Endothelial cell of umbilical vein (primary cell): ENCODE measurements around the gene MYCL. TPM values are rescaled to one million over a fixed set of nuclear protein-coding genes. Genes with fewer than 3 reads are reported as not detected.

Experiments used
- BruUV-seq: library from RNA; stranded (reverse); fragments of 400-500 nt; replicated peaks from 2 replicates; lab custom pipeline; 2021; lab: Mats Ljungman, UMichigan
- CTCF ChIA-PET: fragments of 300-600, 350-600 bp; sonication (Branson Sonifier 250); formaldehyde crosslinking; loops from one replicate; lab custom pipeline; 2021; ENCODE audit warnings: antibody characterized with exemption, inconsistent platforms; lab: Charles Lee
- POLR2A ChIA-PET: fragments of 300-600, 350-600 bp; sonication (Branson Sonifier 250); formaldehyde crosslinking; loops from one replicate; lab custom pipeline; 2021; ENCODE audit warnings: antibody characterized with exemption, inconsistent platforms; lab: Charles Lee
- DNase-seq: peaks from one replicate; pipeline ENCODE4 v3.0.0-alpha.2; 2011; ENCODE audit warnings: low read depth, low spot score
- FAIRE-seq: peaks from 2 replicates; lab custom pipeline; 2011; peaks lifted over from hg19 to GRCh38; lab: Jason Lieb, UNC
- H2AFZ ChIP-seq: 2 replicates; pipeline ENCODE4 v1.6.0; 2012; ENCODE audit warnings: low read depth, low read length, control low read depth, inconsistent platforms
- H3K27ac ChIP-seq: 2 replicates; pipeline ENCODE4 v1.5.1; 2011; ENCODE audit warnings: low read depth, mild to moderate bottlenecking, control low read depth, low read length, moderate library complexity; ENCODE audit not compliant: insufficient read depth
- H3K27me3 ChIP-seq, 2 experiments: 2 replicates each; pipeline versions ENCODE4 v1.6.0 to v1.6.1; 2011; ENCODE audit warnings: low read length in 2 of 2, mixed read lengths in 1 of 2; ENCODE audit not compliant: control insufficient read depth in 2 of 2, insufficient read depth in 2 of 2
- H3K36me3 ChIP-seq, 2 experiments: 2 replicates in 1 of 2; 3 replicates in 1 of 2; pipeline ENCODE4 v1.5.1; 2011; ENCODE audit warnings: low read length in 2 of 2, mild to moderate bottlenecking in 1 of 2, moderate library complexity in 1 of 2; ENCODE audit not compliant: control insufficient read depth in 2 of 2, insufficient read depth in 2 of 2; ENCODE audit errors: extremely low read depth in 1 of 2
- H3K4me1 ChIP-seq: 3 replicates; pipeline ENCODE4 v1.5.1; 2011; ENCODE audit warnings: mild to moderate bottlenecking, low read length; ENCODE audit not compliant: control insufficient read depth, insufficient read depth; ENCODE audit errors: extremely low read depth
- H3K4me2 ChIP-seq: 2 replicates; pipeline ENCODE4 v1.6.1; 2011; ENCODE audit warnings: low read length, control low read depth, mixed read lengths; ENCODE audit not compliant: insufficient read depth
- H3K4me3 ChIP-seq, 3 experiments: fragments of 200-600 bp in 1 of 3; sonication (generic), shearing (Covaris generic) in 1 of 3; replicated peaks in 1 of 3; 2 replicates each; pipeline ENCODE4 v1.5.1; 2011 to 2016; ENCODE audit warnings: control low read depth in 3 of 3, low read length in 3 of 3, mild to moderate bottlenecking in 2 of 3, inconsistent platforms in 1 of 3, low read depth in 1 of 3, moderate library complexity in 1 of 3; ENCODE audit not compliant: insufficient read depth in 1 of 3
- H3K79me2 ChIP-seq: 2 replicates; pipeline ENCODE4 v1.6.0; 2012; ENCODE audit warnings: low read length, inconsistent platforms; ENCODE audit not compliant: control insufficient read depth, insufficient read depth
- H3K9ac ChIP-seq: replicated peaks from 2 replicates; pipeline ENCODE3; 2011; ENCODE audit warnings: low read length, control low read depth; ENCODE audit not compliant: insufficient read depth; ENCODE audit errors: extremely low read depth
- H3K9me1 ChIP-seq: replicated peaks from 3 replicates; pipeline ENCODE4 v1.6.0; 2011; ENCODE audit warnings: mild to moderate bottlenecking, low read length; ENCODE audit not compliant: control insufficient read depth, insufficient read depth; ENCODE audit errors: extremely low read depth
- H3K9me3 ChIP-seq: replicated peaks from 2 replicates; pipeline ENCODE4 v1.5.1; 2012; ENCODE audit warnings: low read length, inconsistent platforms; ENCODE audit not compliant: control insufficient read depth, insufficient read depth
- H4K20me1 ChIP-seq: replicated peaks from 2 replicates; pipeline ENCODE3; 2011; ENCODE audit warnings: mild to moderate bottlenecking, low read length; ENCODE audit not compliant: control insufficient read depth, insufficient read depth; ENCODE audit errors: extremely low read depth
- EZH2 ChIP-seq: IDR thresholded peaks from 2 replicates; pipeline ENCODE4 v1.6.1; 2012; ENCODE audit warnings: borderline replicate concordance, low read depth, mild to moderate bottlenecking, moderate library complexity, low read length, inconsistent platforms; ENCODE audit not compliant: severe bottlenecking
- FOS ChIP-seq: IDR thresholded peaks from 2 replicates; pipeline ENCODE4 v1.6.1; 2011; ENCODE audit warnings: mild to moderate bottlenecking, low read length, moderate library complexity, borderline replicate concordance; ENCODE audit not compliant: insufficient read depth
- GATA2 ChIP-seq: IDR thresholded peaks from 2 replicates; pipeline ENCODE4 v1.7.0; 2011; ENCODE audit warnings: low read depth, mild to moderate bottlenecking, moderate library complexity, mixed read lengths, low read length; ENCODE audit not compliant: insufficient read length, insufficient read depth
- JUN ChIP-seq: IDR thresholded peaks from 2 replicates; pipeline ENCODE4 v1.6.1; 2011; ENCODE audit warnings: borderline replicate concordance, low read depth; ENCODE audit not compliant: insufficient read length, insufficient read depth
- MYC ChIP-seq: IDR thresholded peaks from one replicate; pipeline ENCODE4 v1.6.1; 2011; ENCODE audit warnings: mild to moderate bottlenecking, low read depth, low read length
- POLR2A ChIP-seq: IDR thresholded peaks from 2 replicates; pipeline ENCODE4 v1.6.1; 2012; ENCODE audit warnings: low read depth, mild to moderate bottlenecking, control low read depth, low read length
- POLR2AphosphoS5 ChIP-seq: IDR thresholded peaks from 2 replicates; pipeline ENCODE4 v1.6.1; 2012; ENCODE audit warnings: low read depth, mild to moderate bottlenecking, control low read depth, low read length, moderate library complexity; ENCODE audit not compliant: insufficient read depth
- dilution Hi-C: fragments of 300-500 bp; cut with MboI; formaldehyde crosslinking; loops from one replicate; pipeline ENCODE4 v1.15.0; 2019; ENCODE audit warnings: low sequenced_read_pairs; ENCODE audit not compliant: extremely low pct_ligation_motif_present
- intact Hi-C: fragments of 100-400 bp; cut with micrococcal nuclease; formaldehyde crosslinking; loops from one replicate; pipeline ENCODE4 v1.10.0; 2022
- polyA plus RNA-seq, 4 experiments: library from polyadenylated mRNA; depleted of rRNA in 3 of 4; stranded (reverse) in 3 of 4; unstranded in 1 of 4; fragments of >200 nt; gene quantifications; 2 replicates each; pipeline versions ENCODE4 v1.2.1 to v1.2.3, GENCODE V29; 2011 to 2012; ENCODE audit warnings: missing spikeins in 1 of 4
- total RNA-seq: library from RNA; stranded (reverse); gene quantifications from 2 replicates; pipeline ENCODE4 v1.2.3, GENCODE V29; 2021
- TF ChIP-seq, protein P1 (sequence below): IDR thresholded peaks from 2 replicates; pipeline ENCODE4 v1.6.1; 2011; ENCODE audit not compliant: insufficient read depth, insufficient read length
- TF ChIP-seq, protein P2 (sequence below), 2 donors: IDR thresholded peaks; 1 replicate in 1 of 2; 2 replicates in 1 of 2; pipeline ENCODE4 v1.5.1; 2011; ENCODE audit warnings: low read length in 2 of 2, mild to moderate bottlenecking in 2 of 2, moderate library complexity in 2 of 2, control low read depth in 1 of 2, inconsistent platforms in 1 of 2, low read depth in 1 of 2; ENCODE audit not compliant: insufficient read depth in 1 of 2; ENCODE audit errors: extremely low read depth in 1 of 2

MYCL gene
- total and polyA plus RNA-seq, 2 donors (not counting 3 experiments of a cell fraction or from before 2014, with no cell fraction given), result 1.3 to 2.1 TPM

GRCh38 chr1:39943471-39944290 is 42.0 kb upstream of the MYCL start:
- CTCF ChIA-PET, result interaction anchor here (1.1 to 1.4 kb wide), 2 partner anchors 12 to 41 kb away, joined by 3 to 4 read pairs; partner anchors contain the start of gene MYCL
- Histone ChIP-seq H3K4me3 (no peak overlapping the region), H3K4me1 (no peaks in the 10 kb centered on the region), H4K20me1 (no peaks in the 10 kb centered on the region), H3K27me3 (peaks cover 9% of the 10 kb centered on the region in 2 experiments), H3K9ac (no peak overlapping the region), H3K4me2 (no peak overlapping the region), H2AFZ (no peak overlapping the region), H3K79me2 (no peaks in the 10 kb centered on the region), H3K27ac (no peak overlapping the region), H3K9me3 (no peaks in the 10 kb centered on the region), H3K9me1 (no peaks in the 10 kb centered on the region), H3K36me3 (no peaks in the 10 kb centered on the region)
- DNase-seq, result no peak
- POLR2A ChIA-PET, result no interaction called here
- dilution Hi-C loops, result no loop called here
- FAIRE-seq, result no peak
- BruUV-seq, result no TSS peak
- intact Hi-C loops, result no loop called here
- TF ChIP-seq, protein P1, sequence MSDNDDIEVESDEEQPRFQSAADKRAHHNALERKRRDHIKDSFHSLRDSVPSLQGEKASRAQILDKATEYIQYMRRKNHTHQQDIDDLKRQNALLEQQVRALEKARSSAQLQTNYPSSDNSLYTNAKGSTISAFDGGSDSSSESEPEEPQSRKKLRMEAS, result no peak
- TF ChIP-seq MYC, result no peak
- TF ChIP-seq, protein P2, sequence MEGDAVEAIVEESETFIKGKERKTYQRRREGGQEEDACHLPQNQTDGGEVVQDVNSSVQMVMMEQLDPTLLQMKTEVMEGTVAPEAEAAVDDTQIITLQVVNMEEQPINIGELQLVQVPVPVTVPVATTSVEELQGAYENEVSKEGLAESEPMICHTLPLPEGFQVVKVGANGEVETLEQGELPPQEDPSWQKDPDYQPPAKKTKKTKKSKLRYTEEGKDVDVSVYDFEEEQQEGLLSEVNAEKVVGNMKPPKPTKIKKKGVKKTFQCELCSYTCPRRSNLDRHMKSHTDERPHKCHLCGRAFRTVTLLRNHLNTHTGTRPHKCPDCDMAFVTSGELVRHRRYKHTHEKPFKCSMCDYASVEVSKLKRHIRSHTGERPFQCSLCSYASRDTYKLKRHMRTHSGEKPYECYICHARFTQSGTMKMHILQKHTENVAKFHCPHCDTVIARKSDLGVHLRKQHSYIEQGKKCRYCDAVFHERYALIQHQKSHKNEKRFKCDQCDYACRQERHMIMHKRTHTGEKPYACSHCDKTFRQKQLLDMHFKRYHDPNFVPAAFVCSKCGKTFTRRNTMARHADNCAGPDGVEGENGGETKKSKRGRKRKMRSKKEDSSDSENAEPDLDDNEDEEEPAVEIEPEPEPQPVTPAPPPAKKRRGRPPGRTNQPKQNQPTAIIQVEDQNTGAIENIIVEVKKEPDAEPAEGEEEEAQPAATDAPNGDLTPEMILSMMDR (IDR thresholded peaks at IDR 0.05; ENCODE audit: extremely low read depth in 1 of 2, insufficient read depth in 1 of 2, low read depth in 1 of 2, low read length in 2 of 2), result no peak
- TF ChIP-seq JUN, result no peak
- TF ChIP-seq POLR2A, result no peak
- TF ChIP-seq EZH2, result no peak
- TF ChIP-seq FOS, result no peak
- no peak for TF ChIP-seq GATA2
- no peak for TF ChIP-seq POLR2AphosphoS5
